PC-3 (cell line): ENCODE results near the gene SH3RF3.

Source experiments
- CTCF ChIP-seq: fragments of 300-600 bp; sonication (generic); conservative IDR thresholded peaks from 2 replicates; pipeline ENCODE4 v1.5.1; 2017; ENCODE audit warnings: antibody characterized with exemption, low read depth, mild to moderate bottlenecking, low read length
- EZH2 ChIP-seq: fragments of 300-600 bp; sonication (generic); IDR thresholded peaks from one replicate; pipeline ENCODE4 v1.6.1; 2017; ENCODE audit warnings: antibody characterized with exemption, mild to moderate bottlenecking, low read length; ENCODE audit not compliant: unreplicated experiment

GRCh38 chr2:109440499-109441156 is 311.6 kb downstream of the SH3RF3 start:
- TF ChIP-seq CTCF (no peak), EZH2 (no peak)
